HCT116 (cell line): ENCODE data around the gene RAB31.

ENCODE experiments used
- EZH2phosphoT487 ChIP-seq: fragments of 200-600 bp; IDR thresholded peaks from 2 replicates; pipeline ENCODE4 v1.6.1; 2018; ENCODE audit warnings: antibody characterized with exemption, borderline replicate concordance
- RAD21 ChIP-seq: IDR thresholded peaks from 2 replicates; pipeline ENCODE4 v1.6.1; 2012; ENCODE audit warnings: low read depth, mild to moderate bottlenecking
- SIN3A ChIP-seq: IDR thresholded peaks from 2 replicates; pipeline ENCODE4 v1.6.1; 2012; ENCODE audit warnings: low read depth
- TCF7L2 ChIP-seq: IDR thresholded peaks from 2 replicates; pipeline ENCODE4 v1.7.0; 2011; ENCODE audit warnings: borderline replicate concordance, inconsistent platforms; ENCODE audit not compliant: insufficient read depth, insufficient read length; ENCODE audit errors: extremely low read depth
- TF ChIP-seq, protein P1 (sequence below), 3 experiments: fragments of 200-600 bp in 1 of 3; sonication (generic) in 1 of 3; IDR thresholded peaks in 2 of 3; conservative IDR thresholded peaks in 1 of 3; 2 replicates each; pipeline ENCODE4 v1.5.1; 2012 to 2017; ENCODE audit warnings: low read depth in 2 of 3, low read length in 2 of 3, antibody characterized with exemption in 1 of 3, borderline replicate concordance in 1 of 3, control low read depth in 1 of 3, mild to moderate bottlenecking in 1 of 3, mixed read lengths in 1 of 3, mixed run types in 1 of 3, moderate library complexity in 1 of 3; ENCODE audit not compliant: insufficient read depth in 1 of 3

DNA sequence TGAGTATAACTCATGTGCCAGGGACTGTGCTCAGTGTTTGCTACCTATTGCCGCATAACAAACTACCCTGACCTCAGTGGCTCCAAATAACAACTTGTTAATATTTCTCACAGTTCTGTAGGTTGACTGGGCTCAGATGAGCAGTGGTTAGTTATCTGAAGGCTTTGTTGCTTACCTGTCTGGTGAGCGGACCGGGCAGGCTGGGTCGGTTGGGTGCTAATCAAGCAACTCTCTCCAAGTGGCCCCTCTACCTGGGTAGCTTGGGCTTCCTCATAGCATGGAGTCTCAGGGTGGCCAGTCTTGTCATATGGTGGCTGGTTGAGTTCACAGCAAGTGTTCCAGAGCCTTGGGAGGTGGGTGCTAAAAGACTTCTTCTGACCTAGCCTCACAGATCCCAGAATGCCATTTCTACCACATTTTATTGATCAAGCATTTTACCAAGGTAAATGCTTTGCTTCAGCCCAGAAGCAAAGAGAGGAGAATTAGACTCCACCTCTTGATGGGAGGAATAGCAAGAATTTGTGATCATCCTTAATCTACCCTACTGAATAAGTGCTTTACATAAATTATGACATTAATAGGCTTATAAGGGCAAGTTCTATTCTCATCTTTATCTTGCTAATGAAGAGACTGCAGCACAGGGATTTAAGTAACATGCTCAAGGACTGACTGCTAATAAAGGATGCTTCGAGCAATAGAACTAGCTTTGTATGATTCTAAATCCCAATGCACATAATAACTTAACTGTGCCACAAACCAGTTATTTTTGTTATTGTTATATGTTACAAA is 16.9 kb downstream of the RAB31 start:
- TF ChIP-seq, protein P1, sequence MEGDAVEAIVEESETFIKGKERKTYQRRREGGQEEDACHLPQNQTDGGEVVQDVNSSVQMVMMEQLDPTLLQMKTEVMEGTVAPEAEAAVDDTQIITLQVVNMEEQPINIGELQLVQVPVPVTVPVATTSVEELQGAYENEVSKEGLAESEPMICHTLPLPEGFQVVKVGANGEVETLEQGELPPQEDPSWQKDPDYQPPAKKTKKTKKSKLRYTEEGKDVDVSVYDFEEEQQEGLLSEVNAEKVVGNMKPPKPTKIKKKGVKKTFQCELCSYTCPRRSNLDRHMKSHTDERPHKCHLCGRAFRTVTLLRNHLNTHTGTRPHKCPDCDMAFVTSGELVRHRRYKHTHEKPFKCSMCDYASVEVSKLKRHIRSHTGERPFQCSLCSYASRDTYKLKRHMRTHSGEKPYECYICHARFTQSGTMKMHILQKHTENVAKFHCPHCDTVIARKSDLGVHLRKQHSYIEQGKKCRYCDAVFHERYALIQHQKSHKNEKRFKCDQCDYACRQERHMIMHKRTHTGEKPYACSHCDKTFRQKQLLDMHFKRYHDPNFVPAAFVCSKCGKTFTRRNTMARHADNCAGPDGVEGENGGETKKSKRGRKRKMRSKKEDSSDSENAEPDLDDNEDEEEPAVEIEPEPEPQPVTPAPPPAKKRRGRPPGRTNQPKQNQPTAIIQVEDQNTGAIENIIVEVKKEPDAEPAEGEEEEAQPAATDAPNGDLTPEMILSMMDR (IDR thresholded peaks at IDR 0.05 in 2 of 3, conservative IDR thresholded peaks at IDR 0.05 in 1 of 3; ENCODE audit: borderline replicate concordance in 1 of 3, insufficient read depth in 1 of 3, low read depth in 2 of 3, low read length in 2 of 3), result no peak
- no peak for TF ChIP-seq TCF7L2
- no peak for TF ChIP-seq EZH2phosphoT487
- TF ChIP-seq SIN3A, result no peak
- TF ChIP-seq RAD21, result no peak
